Measurements from ENCODE around the gene MCTP2.

DNA sequence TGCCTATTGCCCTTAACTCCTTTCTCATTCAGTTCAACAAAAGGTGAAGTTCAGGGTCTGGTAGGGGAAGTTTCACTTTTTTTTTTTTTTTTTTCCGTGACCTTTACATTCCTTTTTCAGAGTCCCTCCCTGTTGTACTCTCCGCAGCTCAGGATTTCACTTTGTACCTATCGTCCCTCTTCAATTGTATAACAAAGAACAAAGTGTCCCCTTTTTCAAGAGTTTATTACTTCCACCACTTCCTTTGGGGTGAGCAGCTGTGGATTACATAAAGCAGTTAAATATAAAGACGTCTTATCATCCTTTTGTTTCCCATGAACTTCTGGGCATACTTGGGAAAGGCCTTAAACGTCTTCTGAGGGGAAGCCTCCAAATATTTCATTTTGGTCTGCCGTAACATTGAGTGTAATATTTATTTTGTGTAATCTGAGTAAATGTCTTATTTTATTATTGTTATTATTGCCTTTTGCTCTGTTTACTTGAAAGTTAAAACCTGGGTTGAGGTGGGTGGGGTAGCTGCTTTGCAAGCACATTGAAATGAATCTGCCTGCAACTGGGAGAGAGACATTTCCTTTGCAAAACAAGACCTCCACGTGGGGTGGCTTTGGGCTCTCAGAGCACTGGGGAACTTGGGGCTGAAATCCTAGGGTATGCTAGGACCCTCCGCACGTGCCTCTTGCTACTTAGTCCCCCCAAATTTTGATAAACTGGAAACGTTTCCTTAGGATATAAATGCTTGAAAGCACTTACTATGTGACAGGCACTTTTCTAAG, 169.4 kb downstream of the MCTP2 start:
- TF ChIP-seq CTCF (conservative IDR thresholded peaks at IDR 0.05) (no peak), ZFX (IDR thresholded peaks at IDR 0.05) (no peak)

All from C4-2B (cell line).